GM20000 (cell line): Measurements from ENCODE around the gene UBR1.
"Not testable (repeated sequence)": the region's sequence is repeated elsewhere in the genome, so short reads cannot be mapped to it uniquely, and the experiment has no call there.

Experiments
- DNase-seq: peaks from one replicate; pipeline ENCODE4 v3.0.0; 2012; ENCODE audit warnings: low spot score
- TF ChIP-seq, protein P1 (sequence below): IDR thresholded peaks from 2 replicates; pipeline ENCODE4 v1.5.1; 2012; ENCODE audit warnings: mild to moderate bottlenecking, control low read depth; ENCODE audit errors: extremely low read depth, missing control alignments

UBR1 gene

DNA sequence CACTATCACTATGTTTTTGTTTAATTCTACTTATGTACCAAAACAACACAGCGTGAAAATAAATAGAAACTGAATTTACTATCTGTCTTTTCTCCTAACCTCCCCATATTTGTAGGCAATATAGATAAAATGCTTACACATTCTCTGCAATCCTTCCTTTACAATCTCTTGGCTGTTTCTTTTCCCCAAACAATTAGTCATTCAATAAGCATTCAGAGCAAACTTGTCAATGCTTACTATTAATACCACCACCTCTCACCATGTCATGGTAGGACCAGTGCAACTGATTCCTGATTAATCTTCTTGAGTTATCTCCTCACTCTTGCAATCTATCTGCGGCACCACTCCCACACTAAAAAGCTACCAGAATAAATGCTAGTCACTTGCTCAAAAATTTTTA, 111.3 kb downstream of the UBR1 start:
- TF ChIP-seq, protein P1, sequence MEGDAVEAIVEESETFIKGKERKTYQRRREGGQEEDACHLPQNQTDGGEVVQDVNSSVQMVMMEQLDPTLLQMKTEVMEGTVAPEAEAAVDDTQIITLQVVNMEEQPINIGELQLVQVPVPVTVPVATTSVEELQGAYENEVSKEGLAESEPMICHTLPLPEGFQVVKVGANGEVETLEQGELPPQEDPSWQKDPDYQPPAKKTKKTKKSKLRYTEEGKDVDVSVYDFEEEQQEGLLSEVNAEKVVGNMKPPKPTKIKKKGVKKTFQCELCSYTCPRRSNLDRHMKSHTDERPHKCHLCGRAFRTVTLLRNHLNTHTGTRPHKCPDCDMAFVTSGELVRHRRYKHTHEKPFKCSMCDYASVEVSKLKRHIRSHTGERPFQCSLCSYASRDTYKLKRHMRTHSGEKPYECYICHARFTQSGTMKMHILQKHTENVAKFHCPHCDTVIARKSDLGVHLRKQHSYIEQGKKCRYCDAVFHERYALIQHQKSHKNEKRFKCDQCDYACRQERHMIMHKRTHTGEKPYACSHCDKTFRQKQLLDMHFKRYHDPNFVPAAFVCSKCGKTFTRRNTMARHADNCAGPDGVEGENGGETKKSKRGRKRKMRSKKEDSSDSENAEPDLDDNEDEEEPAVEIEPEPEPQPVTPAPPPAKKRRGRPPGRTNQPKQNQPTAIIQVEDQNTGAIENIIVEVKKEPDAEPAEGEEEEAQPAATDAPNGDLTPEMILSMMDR, result no peak
- DNase-seq, result no peak

DNA sequence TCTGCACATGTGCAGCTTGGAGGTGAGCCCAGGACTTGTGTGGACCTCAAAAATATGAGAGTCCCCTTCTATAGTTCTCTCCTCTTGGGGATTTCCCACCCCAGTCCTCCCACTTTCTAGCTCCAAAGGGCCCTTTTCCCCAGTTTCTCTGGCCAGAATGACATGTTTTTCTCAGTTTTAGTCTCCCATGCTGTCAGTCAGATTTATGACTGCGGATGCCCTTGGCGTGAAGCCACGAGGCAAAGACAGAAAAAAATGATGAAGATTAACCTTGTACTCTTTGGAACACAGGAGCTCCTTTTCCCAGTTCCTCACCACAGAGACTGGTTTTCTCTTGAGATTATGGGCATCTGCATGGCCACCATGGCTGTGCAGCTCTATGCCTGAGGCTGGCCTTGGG, 113.2 kb downstream of the UBR1 start:
- no peak for DNase-seq
- TF ChIP-seq, protein P1, result no peak

DNA sequence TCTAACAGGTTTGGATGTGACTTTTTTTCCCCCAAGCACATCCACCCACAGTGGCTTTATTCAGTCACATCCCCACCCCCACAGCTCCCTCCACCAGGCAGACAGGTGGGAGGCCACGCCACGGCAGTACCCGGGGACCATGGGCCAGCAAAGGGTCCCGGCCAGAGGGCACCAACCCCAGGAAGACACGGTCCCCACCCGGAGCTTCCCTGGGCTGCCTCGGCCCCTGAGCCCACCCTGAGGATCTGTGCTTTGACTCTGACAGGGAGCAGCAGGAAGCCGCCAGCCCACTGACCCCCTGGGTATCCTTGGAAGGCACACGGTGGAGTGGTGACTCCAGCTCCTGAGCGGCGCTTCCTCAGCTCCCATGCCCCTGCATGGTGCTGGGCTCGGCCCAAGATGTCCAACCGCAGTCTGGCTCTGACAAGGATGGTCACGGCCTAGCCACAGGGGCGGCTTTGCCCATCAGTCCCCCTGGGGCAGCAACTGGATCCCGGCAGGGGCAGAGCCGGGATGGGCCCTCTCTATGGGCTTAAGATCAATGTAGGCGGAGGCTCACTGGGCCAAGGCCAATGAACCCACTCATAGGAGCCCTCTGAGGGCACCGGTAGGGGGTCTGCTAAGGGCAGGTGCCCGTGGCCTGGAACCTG, 119.0 kb downstream of the UBR1 start:
- TF ChIP-seq, protein P1, result no peak
- no peak for DNase-seq

DNA sequence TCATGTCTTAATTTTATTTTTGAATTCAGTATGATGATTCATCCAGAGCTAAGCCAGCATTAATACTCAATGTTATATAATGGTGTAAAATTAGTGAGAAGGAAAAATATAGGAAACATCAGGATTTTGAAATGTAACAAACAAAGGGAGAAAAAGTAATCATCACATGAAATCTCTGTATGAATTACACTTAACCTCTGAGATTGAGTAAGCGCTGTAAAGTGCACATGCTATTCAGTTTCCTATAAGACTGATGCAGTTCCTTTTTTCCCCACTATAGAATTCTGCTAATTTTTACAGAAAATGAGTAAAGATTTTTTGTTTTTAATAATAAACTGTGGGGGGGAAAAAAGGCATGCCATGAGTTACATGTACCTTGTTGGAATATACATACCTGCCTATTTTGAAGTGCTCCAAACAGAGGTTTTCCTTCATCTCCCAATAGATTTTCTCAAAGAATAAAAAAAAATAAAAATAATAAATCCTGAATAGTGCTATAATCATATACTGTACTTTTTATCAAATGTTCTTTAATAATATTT, 121.3 kb downstream of the UBR1 start:
- TF ChIP-seq, protein P1, result no peak
- DNase-seq, result no peak

DNA sequence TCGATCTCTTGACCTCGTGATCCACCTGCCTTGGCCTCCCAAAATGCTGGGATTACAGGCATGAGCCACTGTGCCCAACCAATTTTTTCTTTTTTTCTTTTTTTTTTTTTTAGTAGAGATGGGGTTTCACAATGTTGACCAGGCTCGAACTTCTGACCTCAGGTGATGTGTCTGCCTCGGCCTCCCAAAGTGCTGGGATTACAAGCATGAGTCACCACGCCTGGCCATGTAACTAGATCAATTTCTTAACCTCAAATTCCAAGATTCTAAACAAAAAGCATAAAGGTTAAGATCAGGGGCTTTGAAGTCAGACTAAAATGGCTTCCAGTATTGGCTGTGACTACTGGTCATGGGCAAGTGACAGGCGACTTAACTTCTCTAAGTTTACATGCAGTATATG, 126.7 kb downstream of the UBR1 start:
- DNase-seq, result not testable (repeated sequence)

DNA sequence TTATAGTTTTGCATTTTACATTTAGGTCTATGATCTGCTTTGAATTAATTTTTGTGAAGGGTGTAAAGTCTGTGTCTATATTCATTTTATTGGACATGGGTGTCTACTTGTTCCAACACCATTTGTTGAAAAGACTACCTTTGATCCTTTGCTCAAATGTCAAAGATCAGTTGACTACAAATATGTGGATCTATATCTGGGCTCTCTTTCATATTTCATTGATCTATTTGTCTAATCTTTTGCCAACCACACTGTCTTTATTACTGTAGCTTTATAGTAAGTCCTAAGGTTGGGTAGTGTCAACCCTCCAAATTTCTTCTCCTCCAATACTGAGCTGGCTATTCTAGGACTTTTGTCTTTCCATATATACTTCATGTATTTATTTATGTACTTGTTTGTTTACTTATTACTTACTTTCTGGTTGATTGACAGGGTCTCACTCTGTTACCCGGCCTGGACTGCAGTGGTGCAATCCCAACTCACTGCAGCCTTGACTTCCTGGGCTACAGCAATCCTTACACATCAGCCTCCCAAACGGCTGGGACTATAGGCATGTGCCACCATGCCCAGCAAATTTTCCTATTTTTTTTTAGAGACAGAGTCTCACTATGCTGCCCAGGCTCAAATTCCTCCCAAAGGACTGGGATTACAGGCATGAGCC, 131.5 kb downstream of the UBR1 start:
- TF ChIP-seq, protein P1, result no peak

DNA sequence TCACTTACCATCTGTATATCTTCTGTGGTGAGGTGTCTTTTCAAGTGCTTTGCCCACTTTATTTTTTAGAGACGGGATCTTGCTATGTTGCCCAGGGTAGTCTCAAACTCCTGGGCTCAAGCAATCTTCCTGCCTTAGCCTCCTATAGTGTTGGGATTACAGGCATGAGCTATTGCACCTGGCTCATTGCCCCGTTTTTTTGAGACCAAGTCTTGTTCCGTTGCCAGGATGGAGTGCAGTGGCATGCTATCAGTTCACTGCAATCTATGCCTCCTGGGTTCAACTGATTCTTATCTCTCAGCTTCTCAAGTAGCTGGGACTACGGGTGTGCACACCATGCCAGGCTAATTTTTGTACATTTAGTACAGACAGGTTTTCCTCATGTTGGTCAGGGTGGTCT, 132.7 kb downstream of the UBR1 start:
- no peak for DNase-seq

More for the DNA sequence above, 131.5 kb downstream of the UBR1 start:
- no peak for DNase-seq

More for the DNA sequence above, 132.7 kb downstream of the UBR1 start:
- TF ChIP-seq, protein P1, result no peak
